ENCODE measurements around the gene FAM107B.

FAM107B gene

DNA sequence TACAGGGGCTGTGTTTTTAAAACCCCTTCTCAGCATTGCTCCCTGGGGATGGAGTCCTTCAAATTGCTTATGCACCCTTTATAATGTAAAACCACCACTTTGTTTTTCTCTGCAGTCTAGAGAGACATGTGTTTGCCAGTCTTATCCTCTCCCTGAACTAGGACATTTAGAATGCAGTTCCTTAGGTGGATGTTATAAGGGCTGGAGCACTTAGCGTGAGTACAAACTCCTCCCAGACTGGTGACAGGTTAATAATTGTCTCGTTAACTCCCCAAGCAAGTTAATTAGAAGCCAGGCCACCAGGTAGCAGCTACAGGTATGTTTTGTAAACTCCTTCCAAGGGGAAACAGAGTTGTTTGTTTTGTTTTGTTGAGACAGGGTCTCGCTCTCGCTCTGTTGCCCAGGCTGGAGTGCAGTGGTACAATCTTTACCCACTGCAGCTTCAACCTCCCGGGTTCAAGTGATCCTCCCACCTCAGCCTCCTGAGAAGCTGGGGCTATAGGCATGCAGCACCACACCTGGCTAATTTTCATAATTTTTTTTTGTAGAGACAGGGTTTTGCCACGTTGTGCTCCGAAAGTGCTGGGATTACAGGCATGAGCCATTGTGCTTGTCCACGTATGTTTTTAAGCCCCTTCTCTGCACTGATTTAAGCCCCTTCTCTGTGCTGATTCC lies 100.2 kb downstream of the FAM107B start:
- no peak overlapping the region for H3K9ac ChIP-seq (ENCODE audit: low read depth, low read length)
- peaks cover 10% of the 10 kb centered on the region; the same call in 1 of the 2 replicates for H3K27me3 ChIP-seq (ENCODE audit: control insufficient read depth, insufficient read depth, low read length)
- no peaks in the 10 kb centered on the region for H3K9me3 ChIP-seq (ENCODE audit: control insufficient read depth, insufficient read depth, low read length)
- peak overlapping the region; percentile 25; the same call in 1 of the 2 replicates for H3K4me3 ChIP-seq (ENCODE audit: low read depth, low read length)
- peak overlapping the region; percentile 53 for H3K27ac ChIP-seq (ENCODE audit: low read depth, low read length)
- no peaks in the 10 kb centered on the region for H3K36me3 ChIP-seq (ENCODE audit: control insufficient read depth, insufficient read depth, low read length)
- peaks cover 24% of the 10 kb centered on the region for H3K4me1 ChIP-seq (ENCODE audit: control insufficient read depth, insufficient read depth, low read length)

DNA sequence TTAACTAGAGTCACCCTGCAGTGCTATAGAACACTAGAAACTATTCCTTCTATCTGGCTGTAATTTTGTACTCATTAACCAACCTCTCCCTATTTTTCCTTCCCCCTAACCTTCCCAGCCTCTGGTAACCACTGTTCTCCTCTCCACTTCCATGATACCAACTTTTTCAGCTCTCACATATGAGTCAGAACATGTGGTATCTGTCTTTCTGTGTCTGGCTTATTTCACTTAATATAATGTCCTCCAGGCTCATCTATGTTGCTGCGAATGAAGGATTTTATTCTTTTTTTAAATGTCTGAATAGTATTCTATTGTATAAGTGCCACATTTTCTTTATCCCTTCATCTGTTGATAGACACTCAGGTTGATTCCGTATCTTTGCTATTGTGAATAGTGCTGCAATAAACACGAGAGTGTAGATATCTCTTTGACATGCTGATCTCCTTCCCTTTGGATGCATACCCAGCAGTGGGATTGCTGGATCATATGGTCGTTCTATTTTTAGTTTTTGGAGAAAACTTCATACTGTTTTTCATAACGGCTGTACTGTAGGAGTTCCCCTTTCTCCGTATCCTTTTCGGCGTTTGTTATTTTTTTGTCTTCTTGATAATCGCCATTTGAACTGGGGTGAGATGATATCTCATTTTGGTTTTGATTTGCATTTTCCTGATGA lies 101.4 kb downstream of the FAM107B start:
- Histone ChIP-seq H3K9ac (ENCODE audit: low read depth, low read length) (no peak overlapping the region), H3K27ac (ENCODE audit: low read depth, low read length) (no peak overlapping the region), H3K4me3 (ENCODE audit: low read depth, low read length) (no peak overlapping the region), H3K9me3 (ENCODE audit: control insufficient read depth, insufficient read depth, low read length) (no peaks in the 10 kb centered on the region), H3K4me1 (ENCODE audit: control insufficient read depth, insufficient read depth, low read length) (peaks cover 24% of the 10 kb centered on the region), H3K27me3 (ENCODE audit: control insufficient read depth, insufficient read depth, low read length) (peaks cover 10% of the 10 kb centered on the region; the same call in 1 of the 2 replicates), H3K36me3 (ENCODE audit: control insufficient read depth, insufficient read depth, low read length) (no peaks in the 10 kb centered on the region)

DNA sequence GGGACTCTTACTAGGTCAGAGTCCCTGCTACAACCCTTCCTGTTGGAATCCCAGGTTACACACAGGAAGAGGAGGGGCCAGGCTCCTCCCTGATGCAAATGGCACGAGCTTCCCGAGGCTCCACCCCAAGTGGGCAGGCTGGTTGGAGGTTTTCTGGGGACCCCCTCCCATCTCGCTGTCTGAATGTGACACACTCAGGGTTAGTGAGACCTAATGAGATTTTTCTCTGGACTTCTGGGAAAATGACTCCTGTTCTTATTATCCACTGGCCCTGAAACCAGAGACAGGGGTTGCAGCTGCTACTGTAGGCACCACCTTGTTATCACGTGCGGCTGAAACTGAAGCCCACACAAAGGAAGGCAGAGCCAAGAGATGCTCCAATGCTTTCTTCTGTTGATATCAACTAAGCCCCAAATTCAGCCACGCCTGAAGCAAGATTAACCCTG lies 103.3 kb downstream of the FAM107B start:
- peaks cover 10% of the 10 kb centered on the region; the same call in 1 of the 2 replicates for H3K27me3 ChIP-seq (ENCODE audit: control insufficient read depth, insufficient read depth, low read length)
- no peak overlapping the region for H3K4me3 ChIP-seq (ENCODE audit: low read depth, low read length)
- H3K4me1 ChIP-seq (ENCODE audit: control insufficient read depth, insufficient read depth, low read length) = peaks cover 24% of the 10 kb centered on the region
- no peak overlapping the region for H3K27ac ChIP-seq (ENCODE audit: low read depth, low read length)
- no peaks in the 10 kb centered on the region for H3K9me3 ChIP-seq (ENCODE audit: control insufficient read depth, insufficient read depth, low read length)
- no peak overlapping the region for H3K9ac ChIP-seq (ENCODE audit: low read depth, low read length)
- H3K36me3 ChIP-seq (ENCODE audit: control insufficient read depth, insufficient read depth, low read length) = no peaks in the 10 kb centered on the region

DNA sequence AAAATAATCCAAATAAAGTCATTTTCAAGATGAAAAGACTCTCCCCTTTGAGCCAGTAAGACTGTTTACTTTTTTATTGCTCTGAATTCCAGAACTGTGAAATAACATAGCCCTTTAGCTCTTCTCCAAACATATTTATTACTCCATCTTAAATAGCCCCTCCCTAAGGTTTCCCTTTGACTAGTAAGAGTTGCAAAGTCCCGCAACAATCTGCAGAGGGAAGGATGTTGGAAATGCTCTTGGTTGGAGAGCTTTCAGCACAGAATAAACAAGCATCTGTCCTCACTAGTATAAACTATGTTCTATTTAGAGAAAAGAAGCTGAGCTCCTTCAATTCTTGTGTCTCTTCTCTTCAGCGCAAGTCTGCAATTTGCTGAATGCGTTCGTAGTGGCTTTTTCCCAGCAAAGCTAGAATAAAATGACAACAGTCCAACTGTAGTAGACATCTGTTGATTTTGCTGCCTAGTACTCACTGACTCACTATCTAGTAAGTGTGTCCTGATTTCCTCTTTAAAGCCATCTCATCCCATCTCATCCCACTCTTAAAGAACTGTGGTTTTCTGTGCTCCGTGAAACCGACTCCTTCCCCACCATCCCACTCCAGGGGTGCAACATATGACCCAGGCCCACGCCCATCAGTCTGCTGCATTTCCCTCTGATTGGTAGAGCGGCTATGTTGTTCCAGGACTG lies 104.0 kb downstream of the FAM107B start:
- H3K4me1 ChIP-seq (ENCODE audit: control insufficient read depth, insufficient read depth, low read length) = peaks cover 24% of the 10 kb centered on the region
- no peak overlapping the region for H3K9ac ChIP-seq (ENCODE audit: low read depth, low read length)
- no peaks in the 10 kb centered on the region for H3K9me3 ChIP-seq (ENCODE audit: control insufficient read depth, insufficient read depth, low read length)
- no peak overlapping the region for H3K4me3 ChIP-seq (ENCODE audit: low read depth, low read length)
- H3K27me3 ChIP-seq (ENCODE audit: control insufficient read depth, insufficient read depth, low read length) = peaks cover 10% of the 10 kb centered on the region; the same call in 1 of the 2 replicates
- no peak overlapping the region for H3K27ac ChIP-seq (ENCODE audit: low read depth, low read length)
- no peaks in the 10 kb centered on the region for H3K36me3 ChIP-seq (ENCODE audit: control insufficient read depth, insufficient read depth, low read length)

DNA sequence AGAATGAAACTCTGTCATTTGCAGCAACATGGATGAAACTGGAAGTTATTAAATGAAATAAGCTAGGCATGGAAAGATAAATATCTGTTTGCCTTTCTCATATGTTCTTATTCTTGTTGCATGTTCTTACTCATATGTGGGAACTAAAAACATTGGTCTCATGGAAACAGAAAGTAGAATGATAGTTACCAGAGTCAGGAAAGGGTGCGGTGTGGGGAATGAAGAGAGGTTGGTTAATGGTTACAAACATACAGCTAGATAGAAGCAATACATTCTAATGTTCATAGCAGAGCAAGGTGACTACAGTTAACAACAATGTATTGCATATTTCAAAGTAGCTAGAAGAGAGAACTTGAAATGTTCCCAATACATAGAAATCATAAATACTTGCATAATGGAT lies 105.1 kb downstream of the FAM107B start:
- Histone ChIP-seq H3K9me3 (ENCODE audit: control insufficient read depth, insufficient read depth, low read length) (no peaks in the 10 kb centered on the region), H3K4me1 (ENCODE audit: control insufficient read depth, insufficient read depth, low read length) (peaks cover 16% of the 10 kb centered on the region), H3K9ac (ENCODE audit: low read depth, low read length) (no peak overlapping the region), H3K27me3 (ENCODE audit: control insufficient read depth, insufficient read depth, low read length) (peaks cover 5% of the 10 kb centered on the region; the same call in 1 of the 2 replicates), H3K36me3 (ENCODE audit: control insufficient read depth, insufficient read depth, low read length) (no peaks in the 10 kb centered on the region), H3K27ac (ENCODE audit: low read depth, low read length) (no peak overlapping the region), H3K4me3 (ENCODE audit: low read depth, low read length) (no peak overlapping the region)

DNA sequence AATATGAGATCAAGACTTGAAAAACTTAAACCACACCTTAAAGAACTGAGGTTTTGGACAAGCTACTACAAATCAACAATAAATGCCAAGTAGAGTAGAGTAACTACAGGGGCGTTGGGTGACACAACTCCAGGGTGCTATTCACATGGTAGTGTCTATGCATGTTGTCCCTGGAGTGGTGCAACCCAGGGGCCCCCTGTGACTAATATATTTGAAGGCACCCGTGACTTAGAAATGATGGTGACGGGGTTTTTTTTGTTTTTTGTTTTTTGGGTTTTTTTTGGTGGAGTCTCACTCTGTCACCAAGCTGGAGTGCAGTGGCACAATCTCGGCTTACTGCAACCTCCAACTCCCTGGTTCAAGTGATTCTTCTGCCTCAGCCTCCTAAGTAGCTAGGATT lies 106.9 kb downstream of the FAM107B start:
- Histone ChIP-seq H3K9me3 (ENCODE audit: control insufficient read depth, insufficient read depth, low read length) (no peaks in the 10 kb centered on the region), H3K27me3 (ENCODE audit: control insufficient read depth, insufficient read depth, low read length) (no peaks in the 10 kb centered on the region), H3K4me3 (ENCODE audit: low read depth, low read length) (no peak overlapping the region), H3K9ac (ENCODE audit: low read depth, low read length) (no peak overlapping the region), H3K36me3 (ENCODE audit: control insufficient read depth, insufficient read depth, low read length) (no peaks in the 10 kb centered on the region), H3K4me1 (ENCODE audit: control insufficient read depth, insufficient read depth, low read length) (no peaks in the 10 kb centered on the region), H3K27ac (ENCODE audit: low read depth, low read length) (no peak overlapping the region)

DNA sequence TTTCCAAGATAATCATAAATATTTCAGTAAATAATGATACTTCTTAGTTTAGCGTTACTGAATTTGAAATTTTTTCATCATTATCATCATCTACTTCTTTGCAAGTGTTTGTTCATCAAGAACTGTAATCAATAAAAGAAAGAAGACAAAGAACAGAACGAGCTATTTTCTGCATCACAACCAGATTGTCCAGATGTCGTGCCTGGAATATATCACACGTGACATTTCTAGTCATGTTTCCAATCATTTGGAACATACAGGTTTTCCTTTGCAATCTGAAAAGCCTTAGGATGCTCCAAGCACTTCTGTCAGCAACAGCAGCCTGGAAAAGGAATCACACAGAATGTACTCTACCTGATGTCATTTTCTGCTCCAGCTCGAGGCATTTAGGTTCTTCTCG lies 107.4 kb downstream of the FAM107B start:
- Histone ChIP-seq H3K4me3 (ENCODE audit: low read depth, low read length) (no peak overlapping the region), H3K36me3 (ENCODE audit: control insufficient read depth, insufficient read depth, low read length) (no peaks in the 10 kb centered on the region), H3K9me3 (ENCODE audit: control insufficient read depth, insufficient read depth, low read length) (no peaks in the 10 kb centered on the region), H3K9ac (ENCODE audit: low read depth, low read length) (no peak overlapping the region), H3K4me1 (ENCODE audit: control insufficient read depth, insufficient read depth, low read length) (no peaks in the 10 kb centered on the region), H3K27me3 (ENCODE audit: control insufficient read depth, insufficient read depth, low read length) (no peaks in the 10 kb centered on the region), H3K27ac (ENCODE audit: low read depth, low read length) (no peak overlapping the region)

DNA sequence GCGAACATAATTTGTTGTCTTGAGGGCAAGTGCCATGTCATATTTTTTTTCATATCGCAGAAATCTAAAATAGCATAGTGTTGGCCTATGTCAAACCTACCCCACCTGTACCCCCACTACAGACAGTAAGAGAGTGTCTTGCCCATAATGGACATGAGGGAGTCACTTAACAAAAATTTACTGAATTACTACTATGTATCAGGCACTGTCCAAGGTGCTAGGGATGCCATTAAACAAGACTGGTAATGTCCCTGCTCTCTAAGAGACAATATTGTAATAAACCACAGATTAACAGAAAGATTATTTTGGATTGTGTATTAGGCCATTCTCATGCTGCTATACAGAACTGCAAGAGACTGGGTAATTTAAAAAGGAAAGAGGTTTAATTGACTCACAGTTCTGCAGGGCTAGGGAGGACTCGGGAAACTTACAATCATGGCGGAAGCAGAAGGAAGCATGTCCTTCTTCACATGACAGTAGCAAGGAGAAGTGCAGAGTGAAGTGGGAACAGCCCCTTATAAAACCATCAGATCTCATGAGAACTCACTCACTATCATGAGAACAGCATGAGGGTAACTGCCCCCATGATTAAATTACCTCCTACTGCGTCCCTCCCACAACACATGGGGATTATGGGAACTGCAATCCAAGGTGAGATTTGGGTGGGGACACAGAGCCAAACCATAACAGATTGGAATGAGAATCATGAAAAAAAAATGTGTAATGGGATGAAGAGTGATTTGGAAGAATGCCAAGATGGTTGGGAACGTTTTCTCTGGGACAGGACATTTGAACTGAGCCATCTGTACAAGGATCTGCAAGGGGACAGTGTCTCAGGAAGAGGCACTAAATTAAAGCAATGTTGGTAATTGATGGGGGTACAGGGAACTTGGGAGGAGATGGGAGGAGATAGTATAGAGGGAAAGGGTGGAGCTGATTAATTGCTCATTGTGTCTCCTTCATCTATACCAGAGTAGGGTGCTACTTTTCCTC lies 108.5 kb downstream of the FAM107B start:
- H3K9me3 ChIP-seq (ENCODE audit: control insufficient read depth, insufficient read depth, low read length) = no peaks in the 10 kb centered on the region
- H3K27me3 ChIP-seq (ENCODE audit: control insufficient read depth, insufficient read depth, low read length) = no peaks in the 10 kb centered on the region
- no peak overlapping the region for H3K9ac ChIP-seq (ENCODE audit: low read depth, low read length)
- H3K4me1 ChIP-seq (ENCODE audit: control insufficient read depth, insufficient read depth, low read length) = no peaks in the 10 kb centered on the region
- H3K27ac ChIP-seq (ENCODE audit: low read depth, low read length) = no peak overlapping the region
- no peaks in the 10 kb centered on the region for H3K36me3 ChIP-seq (ENCODE audit: control insufficient read depth, insufficient read depth, low read length)
- H3K4me3 ChIP-seq (ENCODE audit: low read depth, low read length) = no peak overlapping the region

DNA sequence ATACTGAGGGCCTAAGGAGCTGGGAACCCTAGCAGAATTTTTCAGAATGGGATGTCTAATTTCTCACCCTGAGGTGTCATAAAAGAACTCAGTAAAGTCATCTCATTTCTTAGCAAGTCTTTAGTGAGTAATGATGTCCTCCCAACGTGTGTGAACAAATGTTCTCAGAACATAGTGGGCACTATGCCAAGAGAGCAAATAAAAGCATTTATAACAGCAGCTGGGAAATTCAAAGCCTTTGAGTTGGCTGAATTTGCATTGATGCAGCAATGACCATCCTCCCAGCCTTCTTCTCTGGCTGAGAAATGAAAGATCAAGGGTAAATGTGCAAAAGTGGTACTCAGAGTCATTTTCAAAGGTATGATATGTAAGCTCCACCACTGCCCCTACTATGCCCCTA lies 109.4 kb downstream of the FAM107B start:
- Histone ChIP-seq H3K9ac (ENCODE audit: low read depth, low read length) (no peak overlapping the region), H3K4me3 (ENCODE audit: low read depth, low read length) (no peak overlapping the region), H3K36me3 (ENCODE audit: control insufficient read depth, insufficient read depth, low read length) (no peaks in the 10 kb centered on the region), H3K9me3 (ENCODE audit: control insufficient read depth, insufficient read depth, low read length) (no peaks in the 10 kb centered on the region), H3K27me3 (ENCODE audit: control insufficient read depth, insufficient read depth, low read length) (no peaks in the 10 kb centered on the region), H3K4me1 (ENCODE audit: control insufficient read depth, insufficient read depth, low read length) (no peaks in the 10 kb centered on the region), H3K27ac (ENCODE audit: low read depth, low read length) (no peak overlapping the region)

DNA sequence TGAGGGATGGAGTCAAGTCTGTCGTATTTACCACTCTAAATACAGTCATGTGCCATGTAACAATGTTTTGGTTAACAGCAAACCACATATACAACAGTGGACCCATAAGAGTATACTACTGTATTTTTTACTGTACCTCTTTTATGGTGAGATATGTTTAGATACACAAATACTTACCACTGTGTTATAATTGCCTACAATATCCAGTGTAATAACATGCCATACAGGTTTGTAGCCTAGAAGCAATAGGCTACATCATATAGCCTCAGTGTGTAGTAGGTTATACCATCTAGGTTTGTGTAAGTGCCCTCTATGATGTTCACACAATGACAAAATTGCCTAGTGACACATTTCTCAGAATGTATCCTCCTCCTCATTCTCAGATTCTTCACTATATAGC lies 110.4 kb downstream of the FAM107B start:
- Histone ChIP-seq H3K4me3 (ENCODE audit: low read depth, low read length) (no peak overlapping the region), H3K27ac (ENCODE audit: low read depth, low read length) (no peak overlapping the region), H3K27me3 (ENCODE audit: control insufficient read depth, insufficient read depth, low read length) (no peaks in the 10 kb centered on the region), H3K36me3 (ENCODE audit: control insufficient read depth, insufficient read depth, low read length) (no peaks in the 10 kb centered on the region), H3K9me3 (ENCODE audit: control insufficient read depth, insufficient read depth, low read length) (no peaks in the 10 kb centered on the region), H3K9ac (ENCODE audit: low read depth, low read length) (no peak overlapping the region), H3K4me1 (ENCODE audit: control insufficient read depth, insufficient read depth, low read length) (no peaks in the 10 kb centered on the region)
